Activated gamma-delta T cell (primary cell): ENCODE data around the gene FGD5.
"Not testable (repeated sequence)": the region's sequence is repeated elsewhere in the genome, so short reads cannot be mapped to it uniquely, and the experiment has no call there.

Source experiments
- DNase-seq: peaks from one replicate; lab custom pipeline; 2025; lab: John Stamatoyannopoulos, UW

Gene FGD5

GRCh38 chr3:14806641-14807263 is 12.0 kb upstream of the FGD5 start:
- no peak for DNase-seq

GRCh38 chr3:14808025-14808424 is 10.7 kb upstream of the FGD5 start:
- DNase-seq, result no peak

- no peak for DNase-seq
Observed at GRCh38 chr3:14808502-14809266, 10.1 kb upstream of the FGD5 start.

- DNase-seq, result not testable (repeated sequence)
Observed at GRCh38 chr3:14809611-14810010, 9.2 kb upstream of the FGD5 start.

GRCh38 chr3:14810070-14810791 is 8.5 kb upstream of the FGD5 start:
- DNase-seq, result no peak

GRCh38 chr3:14810801-14811661 is 7.7 kb upstream of the FGD5 start:
- no peak for DNase-seq

GRCh38 chr3:14811684-14812083 is 7.1 kb upstream of the FGD5 start:
- DNase-seq, result no peak

- no peak for DNase-seq
Observed at GRCh38 chr3:14812196-14812790, 6.5 kb upstream of the FGD5 start.

- DNase-seq, result no peak
Observed at GRCh38 chr3:14814411-14814871, 4.3 kb upstream of the FGD5 start.

- DNase-seq, result no peak
Observed at GRCh38 chr3:14816359-14816758, 2.4 kb upstream of the FGD5 start.

GRCh38 chr3:14819671-14820070 is 909 bp downstream of the FGD5 start:
- DNase-seq, result no peak

GRCh38 chr3:14820156-14820555 is 1.4 kb downstream of the FGD5 start:
- DNase-seq, result no peak

GRCh38 chr3:14821151-14821550 is 2.4 kb downstream of the FGD5 start:
- DNase-seq, result no peak

GRCh38 chr3:14822134-14822533 is 3.4 kb downstream of the FGD5 start:
- no peak for DNase-seq

GRCh38 chr3:14822670-14823390 is 4.1 kb downstream of the FGD5 start:
- no peak for DNase-seq

- DNase-seq, result no peak
Observed at GRCh38 chr3:14823393-14823792, 4.6 kb downstream of the FGD5 start.

- DNase-seq, result no peak
Observed at GRCh38 chr3:14823910-14824629, 5.3 kb downstream of the FGD5 start.

GRCh38 chr3:14824646-14825045 is 5.9 kb downstream of the FGD5 start:
- DNase-seq, result no peak

GRCh38 chr3:14826069-14826468 is 7.3 kb downstream of the FGD5 start:
- no peak for DNase-seq

- no peak for DNase-seq
Observed at GRCh38 chr3:14827776-14828175, 9.0 kb downstream of the FGD5 start.
